Measurements from ENCODE around the gene CHST1. TPM values are rescaled to one million over a fixed set of nuclear protein-coding genes. Genes with fewer than 3 reads are reported as not detected.

CHST1 gene
- polyA plus RNA-seq, 3 donors: not detected

- Mint-ChIP-seq H3K4me3 (no peak overlapping the region), H3K36me3 (no peaks in the 10 kb centered on the region), H3K27ac (no peak overlapping the region), H3K4me1 (peaks cover 9% of the 10 kb centered on the region), H3K9me3 (peaks cover 0 to 9% (median 3%) of the 10 kb centered on the region in 7 donors), H3K27me3 (ENCODE audit: low read depth in 3 of 3) (peaks cover 49 to 57% (median 51%) of the 10 kb centered on the region in 3 donors)
- H2AFZ ChIP-seq (ENCODE audit: insufficient read depth, low read depth, low read length, poor library complexity, severe bottlenecking): peak overlapping the region; percentile 35
- WGBS (ENCODE audit: insufficient coverage): 75% methylated on average over 7 of the region's 8 CpGs
- no peak overlapping the region for H3K27ac ChIP-seq (ENCODE audit: low read depth in 1 of 2, low read length in 2 of 2)
- H3K4me2 ChIP-seq (replicated peaks; ENCODE audit: extremely low read depth, low read length, poor library complexity, severe bottlenecking): no peak overlapping the region
- no peak overlapping the region for H3K4me3 ChIP-seq (replicated peaks in 1 of 3; ENCODE audit: low read depth in 2 of 3, low read length in 3 of 3)
- TF ChIP-seq CTCF (IDR thresholded peaks at IDR 0.05): no peak
- no peaks in the 10 kb centered on the region for H3K79me2 ChIP-seq (ENCODE audit: insufficient read depth, low read length)
- peaks cover 0 to 33% of the 10 kb centered on the region in 2 donors for H3K27me3 ChIP-seq (ENCODE audit: control insufficient read depth in 2 of 2, insufficient read depth in 2 of 2, low read length in 2 of 2)
- DNase-seq: no peak
- intact Hi-C loops (cut with micrococcal nuclease): loop anchor here in 1 of 2 donors (2.0 kb wide), 1 partner anchor 284 kb away; no protein-coding TSS in a partner anchor
- peaks cover 4% of the 10 kb centered on the region in 2 donors for H3K4me1 ChIP-seq (ENCODE audit: control insufficient read depth in 1 of 2, insufficient read depth in 2 of 2, low read length in 2 of 2)
- H3K36me3 ChIP-seq (replicated peaks in 1 of 2; ENCODE audit: control insufficient read depth in 1 of 2, insufficient read depth in 2 of 2, low read length in 2 of 2): no peaks in the 10 kb centered on the region
- H3K9ac ChIP-seq (ENCODE audit: insufficient read depth, low read length, poor library complexity, severe bottlenecking): no peak overlapping the region
- no peaks in the 10 kb centered on the region for H4K20me1 ChIP-seq (ENCODE audit: insufficient read depth, low read length)
- no peaks in the 10 kb centered on the region for H3K9me3 ChIP-seq (replicated peaks in 1 of 2; ENCODE audit: control insufficient read depth in 1 of 2, insufficient read depth in 1 of 2, low read length in 2 of 2)
Measured at GRCh38 chr11:45654231-45655011, 11.0 kb downstream of the CHST1 start.

GRCh38 chr11:45653277-45653676 is 12.1 kb downstream of the CHST1 start:
- WGBS (ENCODE audit: insufficient coverage): 14% methylated on average over 1 of the region's 3 CpGs
- no peaks in the 10 kb centered on the region for H3K36me3 Mint-ChIP-seq
- intact Hi-C loops (cut with micrococcal nuclease): no loop called here
- H3K4me3 ChIP-seq (replicated peaks in 1 of 3; ENCODE audit: low read depth in 2 of 3, low read length in 3 of 3): no peak overlapping the region
- TF ChIP-seq CTCF (IDR thresholded peaks at IDR 0.05): no peak
- no peak overlapping the region for H3K9ac ChIP-seq (ENCODE audit: insufficient read depth, low read length, poor library complexity, severe bottlenecking)
- peaks cover 0 to 9% (median 3%) of the 10 kb centered on the region in 7 donors for H3K9me3 Mint-ChIP-seq
- peak overlapping the region in 1 of 2 donors; percentile 43 for H3K4me3 Mint-ChIP-seq
- H3K4me2 ChIP-seq (replicated peaks; ENCODE audit: extremely low read depth, low read length, poor library complexity, severe bottlenecking): no peak overlapping the region
- peaks cover 0 to 22% of the 10 kb centered on the region in 2 donors for H3K27me3 ChIP-seq (ENCODE audit: control insufficient read depth in 2 of 2, insufficient read depth in 2 of 2, low read length in 2 of 2)
- H2AFZ ChIP-seq (ENCODE audit: insufficient read depth, low read depth, low read length, poor library complexity, severe bottlenecking): no peak overlapping the region
- no peak overlapping the region for H3K27ac Mint-ChIP-seq
- H3K27me3 Mint-ChIP-seq (ENCODE audit: low read depth in 3 of 3): peaks cover 38 to 55% (median 48%) of the 10 kb centered on the region in 3 donors
- no peaks in the 10 kb centered on the region for H3K4me1 ChIP-seq (ENCODE audit: control insufficient read depth in 1 of 2, insufficient read depth in 2 of 2, low read length in 2 of 2)
- H3K36me3 ChIP-seq (replicated peaks in 1 of 2; ENCODE audit: control insufficient read depth in 1 of 2, insufficient read depth in 2 of 2, low read length in 2 of 2): no peaks in the 10 kb centered on the region
- H3K9me3 ChIP-seq (replicated peaks in 1 of 2; ENCODE audit: control insufficient read depth in 1 of 2, insufficient read depth in 1 of 2, low read length in 2 of 2): no peaks in the 10 kb centered on the region
- peaks cover 4% of the 10 kb centered on the region for H3K4me1 Mint-ChIP-seq
- DNase-seq: no peak
- no peak overlapping the region for H3K27ac ChIP-seq (ENCODE audit: low read depth in 1 of 2, low read length in 2 of 2)
- no peaks in the 10 kb centered on the region for H4K20me1 ChIP-seq (ENCODE audit: insufficient read depth, low read length)
- no peaks in the 10 kb centered on the region for H3K79me2 ChIP-seq (ENCODE audit: insufficient read depth, low read length)
